ENCODE measurements around the gene NID1.

- TF ChIP-seq FOXM1 (IDR thresholded peaks at IDR 0.05; ENCODE audit: borderline replicate concordance, low read depth) (no peak), EP300 (IDR thresholded peaks at IDR 0.05; ENCODE audit: borderline replicate concordance) (no peak), RAD21 (IDR thresholded peaks at IDR 0.05; ENCODE audit: low read depth) (no peak), TAF1 (IDR thresholded peaks at IDR 0.05; ENCODE audit: low read depth) (no peak), MAX (IDR thresholded peaks at IDR 0.05) (no peak), CREB1 (IDR thresholded peaks at IDR 0.05; ENCODE audit: low read depth) (no peak), REST (IDR thresholded peaks at IDR 0.05; ENCODE audit: low read depth) (no peak), YY1 (IDR thresholded peaks at IDR 0.05; ENCODE audit: low read depth) (no peak), CEBPB (IDR thresholded peaks at IDR 0.05) (no peak), TCF12 (IDR thresholded peaks at IDR 0.05; ENCODE audit: low read depth) (no peak), NFIC (IDR thresholded peaks at IDR 0.05) (no peak), ZBTB7A (IDR thresholded peaks at IDR 0.05; ENCODE audit: low read depth) (no peak), EGR1 (IDR thresholded peaks at IDR 0.05) (no peak)
- TF ChIP-seq, protein P1, sequence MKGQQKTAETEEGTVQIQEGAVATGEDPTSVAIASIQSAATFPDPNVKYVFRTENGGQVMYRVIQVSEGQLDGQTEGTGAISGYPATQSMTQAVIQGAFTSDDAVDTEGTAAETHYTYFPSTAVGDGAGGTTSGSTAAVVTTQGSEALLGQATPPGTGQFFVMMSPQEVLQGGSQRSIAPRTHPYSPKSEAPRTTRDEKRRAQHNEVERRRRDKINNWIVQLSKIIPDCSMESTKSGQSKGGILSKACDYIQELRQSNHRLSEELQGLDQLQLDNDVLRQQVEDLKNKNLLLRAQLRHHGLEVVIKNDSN (IDR thresholded peaks at IDR 0.05), result no peak
Observed at GRCh38 chr1:235933766-235934116, 131.1 kb downstream of the NID1 start.
